SU-DHL-6 (cell line): Measurements from ENCODE around the gene KDM6A.

Source experiments
- H2AFZ ChIP-seq: fragments of 200-600 bp; sonication (generic); 2 replicates; pipeline ENCODE4 v1.6.1; 2014; ENCODE audit warnings: low read depth, mild to moderate bottlenecking, moderate library complexity, mixed read lengths, antibody characterized with exemption, low read length; ENCODE audit not compliant: severe bottlenecking
- H3F3A ChIP-seq: fragments of 200-600 bp; shearing (Covaris generic); 2 replicates; pipeline ENCODE4 v1.6.0; 2016; ENCODE audit warnings: antibody characterized with exemption, mild to moderate bottlenecking; ENCODE audit not compliant: insufficient read depth
- H3K27ac ChIP-seq: fragments of 200-600 bp; sonication (generic); 2 replicates; pipeline ENCODE4 v1.5.1; 2016; ENCODE audit warnings: low read depth, mild to moderate bottlenecking, low read length, moderate library complexity, mixed read lengths
- H3K27me3 ChIP-seq: fragments of 200-600 bp; sonication (generic), shearing (Covaris generic); 2 replicates; pipeline ENCODE4 v1.6.0; 2014; ENCODE audit warnings: mild to moderate bottlenecking, low read length
- H3K36me3 ChIP-seq: fragments of 200-600 bp; sonication (generic); 2 replicates; pipeline ENCODE4 v1.6.1; 2014; ENCODE audit warnings: mild to moderate bottlenecking, low read length, mixed read lengths
- H3K4me2 ChIP-seq: fragments of 300-600, 200-600 bp; shearing (Covaris generic), sonication (generic); 2 replicates; pipeline ENCODE4 v1.6.0; 2014; ENCODE audit warnings: low read length, low read depth, mild to moderate bottlenecking; ENCODE audit not compliant: poor library complexity, severe bottlenecking
- H3K4me3 ChIP-seq: fragments of 200-600 bp; sonication (generic); 2 replicates; pipeline ENCODE4 v1.5.1; 2014; ENCODE audit warnings: antibody characterized with exemption, low read length, mild to moderate bottlenecking, mixed read lengths; ENCODE audit not compliant: insufficient read depth, poor library complexity, severe bottlenecking
- H3K79me2 ChIP-seq: fragments of 200-600 bp; sonication (generic); 2 replicates; pipeline ENCODE4 v1.6.1; 2014; ENCODE audit warnings: mild to moderate bottlenecking, low read length, moderate library complexity; ENCODE audit not compliant: insufficient read depth
- H3K9ac ChIP-seq: fragments of 200-600 bp; sonication (generic); 2 replicates; pipeline ENCODE4 v1.7.0; 2014; ENCODE audit warnings: mild to moderate bottlenecking, low read length
- H3K9me2 ChIP-seq: fragments of 200-600 bp; sonication (generic); replicated peaks from 2 replicates; pipeline ENCODE4 v1.6.1; 2014; ENCODE audit warnings: low read length; ENCODE audit not compliant: insufficient read depth
- H3K9me3 ChIP-seq: fragments of 200-600 bp; sonication (generic); 2 replicates; pipeline ENCODE4 v1.6.1; 2014; ENCODE audit warnings: low read length, mixed read lengths; ENCODE audit not compliant: insufficient read depth
- H4K20me1 ChIP-seq: fragments of 200-600 bp; sonication (generic); 2 replicates; pipeline ENCODE4 v1.6.1; 2014; ENCODE audit warnings: low read depth, mild to moderate bottlenecking, antibody characterized with exemption, low read length, moderate library complexity, mixed read lengths
- EZH2phosphoT487 ChIP-seq: fragments of 200-600 bp; sonication (generic), shearing (Covaris generic); conservative IDR thresholded peaks from 2 replicates; pipeline ENCODE4 v1.6.1; 2018; ENCODE audit warnings: mild to moderate bottlenecking, antibody characterized with exemption, low read length, moderate library complexity, mixed read lengths
- TF ChIP-seq, protein P1 (sequence below): fragments of 200-600 bp; sonication (generic); IDR thresholded peaks from one replicate; pipeline ENCODE4 v1.5.1; 2017; ENCODE audit warnings: antibody characterized with exemption, mild to moderate bottlenecking, low read length, moderate library complexity; ENCODE audit not compliant: insufficient read depth, poor library complexity, severe bottlenecking

KDM6A gene

GRCh38 chrX:44980403-44980802 lies 107.4 kb downstream of the KDM6A start:
- Histone ChIP-seq H3K4me3 (no peak overlapping the region), H3K36me3 (peaks cover 2% of the 10 kb centered on the region; the same call in 1 of the 2 replicates), H3K9me3 (no peaks in the 10 kb centered on the region), H3K9ac (no peak overlapping the region), H3F3A (no peaks in the 10 kb centered on the region), H3K27ac (no peak overlapping the region), H3K4me2 (no peak overlapping the region), H3K79me2 (peaks cover 22% of the 10 kb centered on the region; the same call in 1 of the 2 replicates), H4K20me1 (no peaks in the 10 kb centered on the region), H3K27me3 (no peaks in the 10 kb centered on the region), H2AFZ (no peak overlapping the region), H3K9me2 (no peaks in the 10 kb centered on the region)
- TF ChIP-seq, protein P1, sequence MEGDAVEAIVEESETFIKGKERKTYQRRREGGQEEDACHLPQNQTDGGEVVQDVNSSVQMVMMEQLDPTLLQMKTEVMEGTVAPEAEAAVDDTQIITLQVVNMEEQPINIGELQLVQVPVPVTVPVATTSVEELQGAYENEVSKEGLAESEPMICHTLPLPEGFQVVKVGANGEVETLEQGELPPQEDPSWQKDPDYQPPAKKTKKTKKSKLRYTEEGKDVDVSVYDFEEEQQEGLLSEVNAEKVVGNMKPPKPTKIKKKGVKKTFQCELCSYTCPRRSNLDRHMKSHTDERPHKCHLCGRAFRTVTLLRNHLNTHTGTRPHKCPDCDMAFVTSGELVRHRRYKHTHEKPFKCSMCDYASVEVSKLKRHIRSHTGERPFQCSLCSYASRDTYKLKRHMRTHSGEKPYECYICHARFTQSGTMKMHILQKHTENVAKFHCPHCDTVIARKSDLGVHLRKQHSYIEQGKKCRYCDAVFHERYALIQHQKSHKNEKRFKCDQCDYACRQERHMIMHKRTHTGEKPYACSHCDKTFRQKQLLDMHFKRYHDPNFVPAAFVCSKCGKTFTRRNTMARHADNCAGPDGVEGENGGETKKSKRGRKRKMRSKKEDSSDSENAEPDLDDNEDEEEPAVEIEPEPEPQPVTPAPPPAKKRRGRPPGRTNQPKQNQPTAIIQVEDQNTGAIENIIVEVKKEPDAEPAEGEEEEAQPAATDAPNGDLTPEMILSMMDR = no peak
- no peak for TF ChIP-seq EZH2phosphoT487

DNA sequence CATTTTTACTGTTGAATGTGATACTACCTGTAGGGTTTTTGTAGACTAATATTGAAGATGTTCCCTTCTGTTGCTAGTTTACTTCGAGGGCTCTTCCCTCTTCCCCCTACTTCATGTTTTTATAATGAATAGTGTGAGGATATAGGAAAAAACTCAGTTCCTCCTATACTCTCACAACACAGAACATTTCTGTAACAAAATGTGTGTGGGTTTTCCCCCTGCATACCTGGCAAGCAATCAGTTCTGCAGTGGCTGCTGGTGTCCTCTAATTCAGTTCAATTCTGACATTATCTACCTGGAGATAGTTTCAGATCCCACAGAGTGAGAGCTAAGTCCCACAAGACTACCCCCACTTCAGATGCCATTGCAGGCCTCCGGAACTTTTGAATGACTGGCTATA lies 107.9 kb downstream of the KDM6A start:
- no peak overlapping the region for H3K4me3 ChIP-seq
- H3K4me2 ChIP-seq = no peak overlapping the region
- H3F3A ChIP-seq = no peaks in the 10 kb centered on the region
- H3K79me2 ChIP-seq = peaks cover 19% of the 10 kb centered on the region; the same call in 1 of the 2 replicates
- TF ChIP-seq, protein P1 = no peak
- no peak for TF ChIP-seq EZH2phosphoT487
- H4K20me1 ChIP-seq = no peaks in the 10 kb centered on the region
- H3K27ac ChIP-seq = no peak overlapping the region
- no peaks in the 10 kb centered on the region for H3K27me3 ChIP-seq
- no peaks in the 10 kb centered on the region for H3K36me3 ChIP-seq
- no peak overlapping the region for H3K9ac ChIP-seq
- H3K9me2 ChIP-seq = no peaks in the 10 kb centered on the region
- H3K9me3 ChIP-seq = no peaks in the 10 kb centered on the region
- H2AFZ ChIP-seq = no peak overlapping the region

GRCh38 chrX:44989995-44990770 lies 117.2 kb downstream of the KDM6A start:
- Histone ChIP-seq H4K20me1 (no peaks in the 10 kb centered on the region), H3K9me2 (no peaks in the 10 kb centered on the region), H3K27me3 (no peaks in the 10 kb centered on the region), H3K4me2 (no peak overlapping the region), H3K4me3 (no peak overlapping the region), H3K9ac (no peak overlapping the region), H3K9me3 (no peaks in the 10 kb centered on the region), H3F3A (no peaks in the 10 kb centered on the region), H3K36me3 (no peaks in the 10 kb centered on the region), H3K27ac (no peak overlapping the region), H2AFZ (no peak overlapping the region), H3K79me2 (no peaks in the 10 kb centered on the region; the same call in 1 of the 2 replicates)
- TF ChIP-seq, protein P1 = no peak
- TF ChIP-seq EZH2phosphoT487 = no peak
